Endothelial cell of umbilical vein (primary cell): ENCODE measurements around the gene LIPJ. TPM values are rescaled to one million over a fixed set of nuclear protein-coding genes. Genes with fewer than 3 reads are reported as not detected.

Experiments used
- BruUV-seq: library from RNA; stranded (reverse); fragments of 400-500 nt; replicated peaks from 2 replicates; lab custom pipeline; 2021; lab: Mats Ljungman, UMichigan
- CTCF ChIA-PET: fragments of 300-600, 350-600 bp; sonication (Branson Sonifier 250); formaldehyde crosslinking; loops from one replicate; lab custom pipeline; 2021; ENCODE audit warnings: antibody characterized with exemption, inconsistent platforms; lab: Charles Lee
- POLR2A ChIA-PET: fragments of 300-600, 350-600 bp; sonication (Branson Sonifier 250); formaldehyde crosslinking; loops from one replicate; lab custom pipeline; 2021; ENCODE audit warnings: antibody characterized with exemption, inconsistent platforms; lab: Charles Lee
- DNase-seq: peaks from one replicate; pipeline ENCODE4 v3.0.0-alpha.2; 2011; ENCODE audit warnings: low read depth, low spot score
- FAIRE-seq: peaks from 2 replicates; lab custom pipeline; 2011; peaks lifted over from hg19 to GRCh38; lab: Jason Lieb, UNC
- H2AFZ ChIP-seq: 2 replicates; pipeline ENCODE4 v1.6.0; 2012; ENCODE audit warnings: low read depth, low read length, control low read depth, inconsistent platforms
- H3K27ac ChIP-seq: 2 replicates; pipeline ENCODE4 v1.5.1; 2011; ENCODE audit warnings: low read depth, mild to moderate bottlenecking, control low read depth, low read length, moderate library complexity; ENCODE audit not compliant: insufficient read depth
- H3K27me3 ChIP-seq, 2 experiments: 2 replicates each; pipeline versions ENCODE4 v1.6.0 to v1.6.1; 2011; ENCODE audit warnings: low read length in 2 of 2, mixed read lengths in 1 of 2; ENCODE audit not compliant: control insufficient read depth in 2 of 2, insufficient read depth in 2 of 2
- H3K36me3 ChIP-seq, 2 experiments: 2 replicates in 1 of 2; 3 replicates in 1 of 2; pipeline ENCODE4 v1.5.1; 2011; ENCODE audit warnings: low read length in 2 of 2, mild to moderate bottlenecking in 1 of 2, moderate library complexity in 1 of 2; ENCODE audit not compliant: control insufficient read depth in 2 of 2, insufficient read depth in 2 of 2; ENCODE audit errors: extremely low read depth in 1 of 2
- H3K4me1 ChIP-seq: 3 replicates; pipeline ENCODE4 v1.5.1; 2011; ENCODE audit warnings: mild to moderate bottlenecking, low read length; ENCODE audit not compliant: control insufficient read depth, insufficient read depth; ENCODE audit errors: extremely low read depth
- H3K4me2 ChIP-seq: 2 replicates; pipeline ENCODE4 v1.6.1; 2011; ENCODE audit warnings: low read length, control low read depth, mixed read lengths; ENCODE audit not compliant: insufficient read depth
- H3K4me3 ChIP-seq, 3 experiments: fragments of 200-600 bp in 1 of 3; sonication (generic), shearing (Covaris generic) in 1 of 3; replicated peaks in 1 of 3; 2 replicates each; pipeline ENCODE4 v1.5.1; 2011 to 2016; ENCODE audit warnings: control low read depth in 3 of 3, low read length in 3 of 3, mild to moderate bottlenecking in 2 of 3, inconsistent platforms in 1 of 3, low read depth in 1 of 3, moderate library complexity in 1 of 3; ENCODE audit not compliant: insufficient read depth in 1 of 3
- H3K79me2 ChIP-seq: 2 replicates; pipeline ENCODE4 v1.6.0; 2012; ENCODE audit warnings: low read length, inconsistent platforms; ENCODE audit not compliant: control insufficient read depth, insufficient read depth
- H3K9ac ChIP-seq: replicated peaks from 2 replicates; pipeline ENCODE3; 2011; ENCODE audit warnings: low read length, control low read depth; ENCODE audit not compliant: insufficient read depth; ENCODE audit errors: extremely low read depth
- H3K9me1 ChIP-seq: replicated peaks from 3 replicates; pipeline ENCODE4 v1.6.0; 2011; ENCODE audit warnings: mild to moderate bottlenecking, low read length; ENCODE audit not compliant: control insufficient read depth, insufficient read depth; ENCODE audit errors: extremely low read depth
- H3K9me3 ChIP-seq: replicated peaks from 2 replicates; pipeline ENCODE4 v1.5.1; 2012; ENCODE audit warnings: low read length, inconsistent platforms; ENCODE audit not compliant: control insufficient read depth, insufficient read depth
- H4K20me1 ChIP-seq: replicated peaks from 2 replicates; pipeline ENCODE3; 2011; ENCODE audit warnings: mild to moderate bottlenecking, low read length; ENCODE audit not compliant: control insufficient read depth, insufficient read depth; ENCODE audit errors: extremely low read depth
- CTCF ChIP-seq, 2 donors: IDR thresholded peaks; 1 replicate in 1 of 2; 2 replicates in 1 of 2; pipeline ENCODE4 v1.5.1; 2011; ENCODE audit warnings: low read length in 2 of 2, mild to moderate bottlenecking in 2 of 2, moderate library complexity in 2 of 2, control low read depth in 1 of 2, inconsistent platforms in 1 of 2, low read depth in 1 of 2; ENCODE audit not compliant: insufficient read depth in 1 of 2; ENCODE audit errors: extremely low read depth in 1 of 2
- EZH2 ChIP-seq: IDR thresholded peaks from 2 replicates; pipeline ENCODE4 v1.6.1; 2012; ENCODE audit warnings: borderline replicate concordance, low read depth, mild to moderate bottlenecking, moderate library complexity, low read length, inconsistent platforms; ENCODE audit not compliant: severe bottlenecking
- FOS ChIP-seq: IDR thresholded peaks from 2 replicates; pipeline ENCODE4 v1.6.1; 2011; ENCODE audit warnings: mild to moderate bottlenecking, low read length, moderate library complexity, borderline replicate concordance; ENCODE audit not compliant: insufficient read depth
- GATA2 ChIP-seq: IDR thresholded peaks from 2 replicates; pipeline ENCODE4 v1.7.0; 2011; ENCODE audit warnings: low read depth, mild to moderate bottlenecking, moderate library complexity, mixed read lengths, low read length; ENCODE audit not compliant: insufficient read length, insufficient read depth
- JUN ChIP-seq: IDR thresholded peaks from 2 replicates; pipeline ENCODE4 v1.6.1; 2011; ENCODE audit warnings: borderline replicate concordance, low read depth; ENCODE audit not compliant: insufficient read length, insufficient read depth
- MAX ChIP-seq: IDR thresholded peaks from 2 replicates; pipeline ENCODE4 v1.6.1; 2011; ENCODE audit not compliant: insufficient read depth, insufficient read length
- MYC ChIP-seq: IDR thresholded peaks from one replicate; pipeline ENCODE4 v1.6.1; 2011; ENCODE audit warnings: mild to moderate bottlenecking, low read depth, low read length
- POLR2A ChIP-seq: IDR thresholded peaks from 2 replicates; pipeline ENCODE4 v1.6.1; 2012; ENCODE audit warnings: low read depth, mild to moderate bottlenecking, control low read depth, low read length
- POLR2AphosphoS5 ChIP-seq: IDR thresholded peaks from 2 replicates; pipeline ENCODE4 v1.6.1; 2012; ENCODE audit warnings: low read depth, mild to moderate bottlenecking, control low read depth, low read length, moderate library complexity; ENCODE audit not compliant: insufficient read depth
- dilution Hi-C: fragments of 300-500 bp; cut with MboI; formaldehyde crosslinking; loops from one replicate; pipeline ENCODE4 v1.15.0; 2019; ENCODE audit warnings: low sequenced_read_pairs; ENCODE audit not compliant: extremely low pct_ligation_motif_present
- intact Hi-C: fragments of 100-400 bp; cut with micrococcal nuclease; formaldehyde crosslinking; loops from one replicate; pipeline ENCODE4 v1.10.0; 2022
- polyA plus RNA-seq, 4 experiments: library from polyadenylated mRNA; depleted of rRNA in 3 of 4; stranded (reverse) in 3 of 4; unstranded in 1 of 4; fragments of >200 nt; gene quantifications; 2 replicates each; pipeline versions ENCODE4 v1.2.1 to v1.2.3, GENCODE V29; 2011 to 2012; ENCODE audit warnings: missing spikeins in 1 of 4
- total RNA-seq: library from RNA; stranded (reverse); gene quantifications from 2 replicates; pipeline ENCODE4 v1.2.3, GENCODE V29; 2021

Gene LIPJ
- total and polyA plus RNA-seq, 2 donors (not counting 3 experiments of a cell fraction or from before 2014, with no cell fraction given) = 0.09 TPM; not detected in 1

GRCh38 chr10:88624840-88625239 is 38.3 kb downstream of the LIPJ start:
- FAIRE-seq (no peak), DNase-seq (no peak)
- dilution Hi-C loops (no loop called here), intact Hi-C loops (loop anchor here (5.0 kb wide), 1 partner anchor 1267 kb away; no protein-coding TSS in a partner anchor)
- Histone ChIP-seq H3K9me1 (no peaks in the 10 kb centered on the region), H3K27ac (no peak overlapping the region), H2AFZ (no peak overlapping the region), H3K27me3 (no peaks in the 10 kb centered on the region), H3K4me2 (no peak overlapping the region), H3K4me1 (no peaks in the 10 kb centered on the region), H4K20me1 (no peaks in the 10 kb centered on the region), H3K9ac (no peak overlapping the region), H3K9me3 (no peaks in the 10 kb centered on the region), H3K79me2 (no peaks in the 10 kb centered on the region), H3K36me3 (no peaks in the 10 kb centered on the region), H3K4me3 (no peak overlapping the region)
- ChIA-PET CTCF (interaction anchor here (0.7 kb wide), 1 partner anchor 9 kb away, joined by 3 read pairs; no protein-coding TSS in a partner anchor), POLR2A (no interaction called here)
- BruUV-seq = no TSS peak
- TF ChIP-seq MYC (no peak), POLR2AphosphoS5 (no peak), EZH2 (no peak), CTCF (IDR thresholded peaks at IDR 0.05; ENCODE audit: extremely low read depth in 1 of 2, insufficient read depth in 1 of 2, low read depth in 1 of 2, low read length in 2 of 2) (no peak), GATA2 (no peak), MAX (no peak), POLR2A (no peak), JUN (no peak), FOS (no peak)
